Neural crest cell (in vitro differentiated cells): ENCODE data around the gene COPS7A. TPM values are rescaled to one million over a fixed set of nuclear protein-coding genes. Genes with fewer than 3 reads are reported as not detected.

Source experiments
- DNase-seq: peaks from one replicate; pipeline ENCODE4 v3.0.0; 2021; ENCODE audit warnings: low read depth, mixed read lengths, low spot score
- H3K27ac Mint-ChIP-seq: one replicate; pipeline ENCODE4 v1.8.0; 2021; ENCODE audit warnings: mild to moderate bottlenecking, mixed read lengths; ENCODE audit not compliant: unreplicated experiment
- H3K27me3 Mint-ChIP-seq: 2 replicates; pipeline ENCODE4 v1.8.0; 2021; ENCODE audit warnings: low read depth, mild to moderate bottlenecking, mixed read lengths
- H3K36me3 Mint-ChIP-seq: 2 replicates; pipeline ENCODE4 v1.8.0; 2021; ENCODE audit warnings: low read depth, mild to moderate bottlenecking, mixed read lengths
- H3K4me1 Mint-ChIP-seq: 2 replicates; pipeline ENCODE4 v1.8.0; 2021; ENCODE audit warnings: mixed read lengths
- H3K4me3 Mint-ChIP-seq: one replicate; pipeline ENCODE4 v1.8.0; 2021; ENCODE audit warnings: mild to moderate bottlenecking, mixed read lengths
- H3K9me3 Mint-ChIP-seq: 2 replicates; pipeline ENCODE4 v1.8.0; 2021; ENCODE audit warnings: mixed read lengths
- total RNA-seq: library from RNA; stranded (reverse); gene quantifications from 2 replicates; pipeline ENCODE4 v1.2.1, GENCODE V29; 2021
- TF ChIP-seq, protein P1 (sequence below): fragments of 200-600 bp; sonication (generic); conservative IDR thresholded peaks from 2 replicates; pipeline ENCODE4 v1.5.0; 2021; ENCODE audit warnings: antibody characterized with exemption, mild to moderate bottlenecking

COPS7A gene
- total RNA-seq, 1 donor from 2014 or later: 37.7 TPM

DNA sequence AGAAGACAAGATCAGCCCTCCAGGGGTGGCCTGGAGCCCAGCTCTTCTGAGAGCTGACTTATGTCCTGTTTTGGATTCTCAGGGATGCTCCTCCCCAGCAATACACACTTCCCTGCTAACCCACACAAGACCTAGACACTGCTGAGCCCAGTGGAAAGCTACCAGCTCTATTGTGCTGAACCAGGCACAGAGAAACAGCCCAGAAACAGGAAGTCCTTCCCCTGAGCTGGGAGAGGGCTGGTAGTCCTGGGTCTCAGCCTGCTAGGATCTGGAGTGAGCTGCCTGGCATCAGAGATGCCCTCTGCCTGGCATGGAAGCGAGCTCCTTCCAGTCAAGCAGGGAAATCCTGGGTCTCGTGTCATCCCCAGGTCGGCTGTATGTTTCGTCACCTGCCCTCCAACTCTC lies 47.2 kb downstream of the COPS7A start:
- Mint-ChIP-seq H3K4me1 (peaks cover 49% of the 10 kb centered on the region), H3K9me3 (no peaks in the 10 kb centered on the region), H3K4me3 (peak overlapping the region; percentile 85), H3K36me3 (peaks cover 20% of the 10 kb centered on the region), H3K27ac (peak overlapping the region; percentile 50), H3K27me3 (peaks cover 19% of the 10 kb centered on the region)
- no peak for DNase-seq
- TF ChIP-seq, protein P1, sequence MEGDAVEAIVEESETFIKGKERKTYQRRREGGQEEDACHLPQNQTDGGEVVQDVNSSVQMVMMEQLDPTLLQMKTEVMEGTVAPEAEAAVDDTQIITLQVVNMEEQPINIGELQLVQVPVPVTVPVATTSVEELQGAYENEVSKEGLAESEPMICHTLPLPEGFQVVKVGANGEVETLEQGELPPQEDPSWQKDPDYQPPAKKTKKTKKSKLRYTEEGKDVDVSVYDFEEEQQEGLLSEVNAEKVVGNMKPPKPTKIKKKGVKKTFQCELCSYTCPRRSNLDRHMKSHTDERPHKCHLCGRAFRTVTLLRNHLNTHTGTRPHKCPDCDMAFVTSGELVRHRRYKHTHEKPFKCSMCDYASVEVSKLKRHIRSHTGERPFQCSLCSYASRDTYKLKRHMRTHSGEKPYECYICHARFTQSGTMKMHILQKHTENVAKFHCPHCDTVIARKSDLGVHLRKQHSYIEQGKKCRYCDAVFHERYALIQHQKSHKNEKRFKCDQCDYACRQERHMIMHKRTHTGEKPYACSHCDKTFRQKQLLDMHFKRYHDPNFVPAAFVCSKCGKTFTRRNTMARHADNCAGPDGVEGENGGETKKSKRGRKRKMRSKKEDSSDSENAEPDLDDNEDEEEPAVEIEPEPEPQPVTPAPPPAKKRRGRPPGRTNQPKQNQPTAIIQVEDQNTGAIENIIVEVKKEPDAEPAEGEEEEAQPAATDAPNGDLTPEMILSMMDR: no peak

DNA sequence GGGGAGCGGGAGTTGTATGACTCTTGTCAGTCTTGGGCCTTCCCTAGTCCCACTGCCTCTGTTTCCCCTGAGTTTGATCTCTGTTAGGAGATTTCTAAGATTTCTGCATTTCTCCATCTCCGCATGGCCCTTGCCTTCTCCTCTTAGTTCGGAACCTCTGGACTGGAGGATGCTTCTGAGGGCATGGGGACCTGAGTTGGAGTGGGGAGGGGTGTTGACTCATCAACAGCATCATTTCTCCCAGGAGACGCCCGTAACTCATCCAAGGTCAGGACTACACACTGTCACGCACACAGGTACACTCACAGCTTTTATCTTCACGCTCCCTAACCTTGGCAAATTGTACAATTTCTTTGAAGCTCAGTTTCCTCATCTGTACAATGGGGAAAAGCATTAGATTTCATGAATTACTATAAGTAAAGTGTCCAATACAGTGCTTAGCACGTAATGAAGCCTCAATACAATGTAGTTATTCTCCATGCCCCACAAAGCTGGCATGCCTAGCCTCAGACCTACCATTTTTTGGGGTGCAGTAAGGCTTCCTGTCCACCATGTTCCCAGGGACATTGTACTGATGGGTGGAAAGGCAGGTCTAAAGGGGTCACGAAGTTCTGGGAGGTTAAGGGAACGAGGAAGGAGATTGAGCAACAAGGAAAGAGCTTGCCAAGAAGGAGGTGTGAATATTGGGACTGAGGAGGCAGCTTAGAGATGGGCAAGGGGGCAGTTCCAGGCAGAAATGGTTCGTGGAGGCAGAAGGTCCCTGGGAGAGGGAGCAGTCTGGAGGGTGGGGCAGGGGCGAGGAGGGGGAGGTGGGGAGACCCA lies 47.9 kb downstream of the COPS7A start:
- TF ChIP-seq, protein P1: no peak
- H3K4me1 Mint-ChIP-seq: peaks cover 49% of the 10 kb centered on the region
- H3K4me3 Mint-ChIP-seq: peak overlapping the region; percentile 79
- DNase-seq: no peak
- no peak overlapping the region for H3K27ac Mint-ChIP-seq
- peaks cover 21% of the 10 kb centered on the region for H3K27me3 Mint-ChIP-seq
- no peaks in the 10 kb centered on the region for H3K9me3 Mint-ChIP-seq
- H3K36me3 Mint-ChIP-seq: peaks cover 22% of the 10 kb centered on the region

DNA sequence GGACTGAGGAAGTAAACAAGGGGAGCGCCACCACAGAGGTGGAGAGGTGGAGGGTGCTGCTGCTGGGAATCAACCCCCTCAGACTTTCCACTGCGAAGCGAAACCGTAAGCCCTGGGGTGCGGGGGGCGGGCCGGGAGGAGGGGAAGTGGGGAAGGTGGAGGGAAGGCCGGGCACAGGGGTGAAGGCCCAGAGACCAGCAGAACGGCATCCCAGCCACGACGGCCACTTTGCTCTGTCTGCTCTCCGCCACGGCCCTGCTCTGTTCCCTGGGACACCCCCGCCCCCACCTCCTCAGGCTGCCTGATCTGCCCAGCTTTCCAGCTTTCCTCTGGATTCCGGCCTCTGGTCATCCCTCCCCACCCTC lies 48.5 kb downstream of the COPS7A start, which contains the start of gene LAG3:
LAG3 (plus strand) TSS at position 190 of the 365 bp plus-strand sequence. CDS start 333 bp downstream, outside the sequence.
- Mint-ChIP-seq H3K4me1 (peaks cover 49% of the 10 kb centered on the region), H3K27me3 (peaks cover 21% of the 10 kb centered on the region), H3K9me3 (no peaks in the 10 kb centered on the region), H3K36me3 (peaks cover 22% of the 10 kb centered on the region), H3K27ac (no peak within 1 kb of the TSS), H3K4me3 (peak within 1 kb of the TSS; percentile 80)
- TF ChIP-seq, protein P1: no peak
- DNase-seq: no peak

DNA sequence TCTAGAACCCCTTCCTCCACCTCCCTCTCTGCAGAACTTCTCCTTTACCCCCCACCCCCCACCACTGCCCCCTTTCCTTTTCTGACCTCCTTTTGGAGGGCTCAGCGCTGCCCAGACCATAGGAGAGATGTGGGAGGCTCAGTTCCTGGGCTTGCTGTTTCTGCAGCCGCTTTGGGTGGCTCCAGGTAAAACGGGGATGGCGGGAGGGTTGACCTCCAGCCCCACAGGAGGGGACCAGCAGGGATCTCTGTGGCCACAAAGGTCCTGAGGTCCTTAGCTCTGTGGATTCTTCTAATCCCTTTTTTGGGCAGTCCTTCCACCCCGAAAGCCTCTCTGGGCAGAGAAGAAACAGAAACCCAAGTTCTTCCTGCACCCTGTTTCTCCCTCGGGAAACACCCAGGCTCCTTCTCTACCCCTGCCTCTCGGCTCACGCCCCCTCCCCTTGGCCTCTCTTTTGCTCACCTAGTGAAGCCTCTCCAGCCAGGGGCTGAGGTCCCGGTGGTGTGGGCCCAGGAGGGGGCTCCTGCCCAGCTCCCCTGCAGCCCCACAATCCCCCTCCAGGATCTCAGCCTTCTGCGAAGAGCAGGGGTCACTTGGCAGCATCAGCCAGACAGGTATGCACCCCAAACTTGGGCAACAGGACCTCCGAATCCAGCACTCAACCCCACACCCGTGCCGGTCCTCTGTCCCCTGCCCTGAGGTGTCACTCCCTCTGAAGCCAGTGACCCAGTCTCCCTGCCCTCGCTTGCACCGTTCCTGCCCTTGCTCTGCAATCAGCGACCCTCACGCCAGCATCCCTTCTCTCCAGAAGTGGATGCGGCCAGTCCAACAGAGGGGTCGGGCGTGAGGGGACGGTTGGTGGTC lies 49.1 kb downstream of the COPS7A start:
- Mint-ChIP-seq H3K4me1 (peaks cover 46% of the 10 kb centered on the region), H3K36me3 (peaks cover 19% of the 10 kb centered on the region), H3K9me3 (no peaks in the 10 kb centered on the region), H3K27ac (no peak overlapping the region), H3K4me3 (peak overlapping the region; percentile 80), H3K27me3 (peaks cover 17% of the 10 kb centered on the region)
- TF ChIP-seq, protein P1: no peak
- no peak for DNase-seq

DNA sequence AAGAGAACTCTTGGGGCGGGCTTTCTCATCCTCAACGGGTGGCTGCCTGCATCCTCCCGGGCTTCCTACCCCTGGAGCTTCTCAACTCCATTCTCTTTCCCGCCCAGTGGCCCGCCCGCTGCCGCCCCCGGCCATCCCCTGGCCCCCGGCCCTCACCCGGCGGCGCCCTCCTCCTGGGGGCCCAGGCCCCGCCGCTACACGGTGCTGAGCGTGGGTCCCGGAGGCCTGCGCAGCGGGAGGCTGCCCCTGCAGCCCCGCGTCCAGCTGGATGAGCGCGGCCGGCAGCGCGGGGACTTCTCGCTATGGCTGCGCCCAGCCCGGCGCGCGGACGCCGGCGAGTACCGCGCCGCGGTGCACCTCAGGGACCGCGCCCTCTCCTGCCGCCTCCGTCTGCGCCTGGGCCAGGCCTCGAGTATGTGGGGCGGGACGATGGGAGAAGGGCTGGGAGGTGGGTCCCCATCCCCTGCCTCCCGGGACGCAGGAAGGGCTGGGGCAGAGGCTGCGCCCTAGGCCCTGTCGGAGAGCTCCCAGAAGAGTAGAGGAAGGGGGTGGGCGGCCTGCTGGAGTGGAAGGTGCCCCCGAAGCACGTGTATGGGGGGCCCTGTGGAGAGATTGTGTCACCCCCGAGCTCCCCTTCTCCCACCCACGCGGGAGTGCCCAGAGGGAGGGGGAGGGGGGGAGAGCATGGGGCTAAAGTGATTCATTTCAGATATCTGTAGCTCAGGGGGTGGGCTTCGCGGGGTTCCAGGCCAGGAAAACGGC lies 49.9 kb downstream of the COPS7A start:
- Mint-ChIP-seq H3K4me1 (peaks cover 46% of the 10 kb centered on the region), H3K4me3 (peak overlapping the region; percentile 80), H3K27me3 (peaks cover 22% of the 10 kb centered on the region), H3K9me3 (no peaks in the 10 kb centered on the region), H3K36me3 (peaks cover 19% of the 10 kb centered on the region), H3K27ac (no peak overlapping the region)
- TF ChIP-seq, protein P1: no peak
- DNase-seq: no peak
